GM18951 (cell line): Measurements from ENCODE around the gene PPP2R3B.
"Not testable (repeated sequence)": the region's sequence is repeated elsewhere in the genome, so short reads cannot be mapped to it uniquely, and the experiment has no call there.

Experiments used
- POLR2A ChIP-seq: IDR thresholded peaks from 4 replicates; pipeline ENCODE4 v1.6.1; 2011; ENCODE audit warnings: mild to moderate bottlenecking; ENCODE audit not compliant: insufficient read length, insufficient read depth; ENCODE audit errors: extremely low read depth
- in situ Hi-C: fragments of 300-500 bp; cut with MboI; formaldehyde crosslinking; loops from one replicate; pipeline ENCODE4 v1.12.0; 2022; ENCODE audit warnings: low sequenced_read_pairs, mixed read lengths, inconsistent platforms; ENCODE audit not compliant: unreplicated experiment

PPP2R3B gene

GRCh38 chrX:420496-421223 is 34.0 kb upstream of the PPP2R3B start:
- in situ Hi-C loops = no loop called here
- TF ChIP-seq POLR2A = no peak

DNA sequence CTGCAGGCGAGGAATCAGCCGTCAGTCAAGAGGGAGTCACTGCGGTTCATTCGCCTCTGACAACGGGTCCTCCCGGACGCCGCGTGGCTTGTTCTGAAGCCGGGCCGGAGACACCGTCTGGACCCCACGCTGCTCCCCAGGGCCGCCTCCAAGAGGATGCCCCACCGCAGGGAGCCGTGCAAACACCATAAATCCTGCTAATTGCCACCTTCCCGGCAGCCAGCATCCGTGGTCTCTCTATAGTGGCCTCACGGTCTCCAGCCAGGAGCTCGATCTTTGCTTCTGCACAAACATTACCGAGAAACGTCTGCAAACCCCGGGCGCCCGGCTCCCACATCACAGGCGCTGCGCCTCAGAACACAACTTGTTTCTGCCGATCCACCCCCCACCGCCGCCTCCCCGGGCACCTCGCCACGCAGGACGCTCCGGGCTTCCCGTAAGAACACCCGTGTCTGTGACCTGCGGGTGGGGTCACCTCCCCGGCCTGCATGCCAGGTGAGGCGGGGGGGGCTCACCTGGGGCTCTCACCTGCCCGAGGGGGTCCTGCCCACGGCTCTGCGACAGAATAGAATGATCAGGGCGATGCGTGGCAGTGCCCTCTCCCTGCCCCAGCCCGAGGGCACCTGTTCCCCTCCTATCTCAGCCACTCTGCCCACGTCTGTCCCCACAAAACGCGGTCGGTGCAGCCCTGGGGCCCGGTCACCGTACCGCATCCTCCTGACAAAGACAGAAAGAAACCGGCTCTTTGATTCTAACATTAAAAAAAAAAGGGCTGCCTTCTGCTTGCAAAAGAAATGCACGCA is 32.4 kb upstream of the PPP2R3B start:
- no peak for TF ChIP-seq POLR2A
- in situ Hi-C loops = no loop called here

- in situ Hi-C loops = not testable (repeated sequence)
These were observed 28.8 kb upstream of the PPP2R3B start for GRCh38 chrX:415498-415897.

- no peak for TF ChIP-seq POLR2A
These were observed 26.9 kb upstream of the PPP2R3B start for GRCh38 chrX:413322-414201.

DNA sequence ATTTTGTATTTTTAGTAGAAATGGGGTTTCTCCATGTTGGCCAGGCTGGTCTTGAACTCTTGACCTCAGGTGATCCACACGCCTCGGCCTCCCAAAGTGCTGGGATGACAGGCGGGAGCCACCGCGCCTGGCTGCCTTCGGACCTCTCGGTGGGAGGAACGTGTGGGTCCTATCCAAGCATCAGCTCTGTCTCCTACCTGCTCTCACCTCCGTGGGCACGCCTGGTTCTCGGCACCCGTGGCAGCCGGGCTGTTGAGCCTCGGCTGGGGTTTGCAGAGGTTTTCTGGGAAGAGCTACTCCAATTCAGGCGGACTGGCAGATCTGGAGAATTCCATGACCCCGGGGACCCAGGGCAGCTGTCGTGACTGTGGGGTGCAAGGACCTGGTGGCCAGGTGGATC is 23.6 kb upstream of the PPP2R3B start:
- in situ Hi-C loops = no loop called here
- TF ChIP-seq POLR2A = no peak

More at GRCh38 chrX:413322-414201, 26.9 kb upstream of the PPP2R3B start:
- in situ Hi-C loops = no loop called here

DNA sequence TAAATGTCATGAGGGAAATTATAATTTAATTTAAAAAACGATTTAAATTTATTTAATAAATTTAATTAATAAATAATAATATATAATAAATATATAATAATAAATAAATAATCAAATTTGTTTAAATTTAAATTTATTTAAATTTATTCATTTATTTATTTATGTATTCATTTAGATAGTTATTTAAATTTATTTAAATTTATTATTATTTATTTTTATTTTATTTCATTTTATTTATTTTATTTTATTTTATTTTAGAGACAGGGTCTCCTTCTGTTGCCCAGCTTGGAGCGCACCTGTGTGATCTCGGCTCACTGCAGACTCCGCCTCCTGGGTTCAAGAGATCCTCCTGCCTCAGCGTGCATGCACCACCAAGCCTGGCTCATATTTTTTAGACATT is 18.4 kb upstream of the PPP2R3B start:
- in situ Hi-C loops = no loop called here
- TF ChIP-seq POLR2A = no peak

- no peak for TF ChIP-seq POLR2A
- in situ Hi-C loops = no loop called here
These were observed 17.9 kb upstream of the PPP2R3B start for GRCh38 chrX:404656-405055.

DNA sequence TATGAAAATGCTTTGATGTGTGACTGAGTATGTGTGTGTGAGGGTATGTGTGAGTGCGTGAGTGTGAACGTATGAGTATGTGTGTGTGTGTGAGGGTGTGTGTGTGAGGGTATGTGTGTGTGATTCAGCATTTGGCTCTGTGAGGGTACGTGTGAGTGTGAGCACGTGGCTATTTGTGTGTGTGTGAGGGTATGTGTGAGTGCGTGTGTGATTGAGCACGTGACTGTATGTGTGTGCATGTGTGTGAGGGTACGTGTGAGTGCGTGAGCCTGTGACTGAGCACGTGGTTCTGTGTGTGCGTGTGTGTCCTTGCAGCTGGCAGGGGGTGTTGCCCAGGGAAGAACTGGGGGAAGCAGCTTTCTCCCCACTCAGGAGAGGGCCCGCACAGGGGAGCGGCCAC is 16.1 kb upstream of the PPP2R3B start:
- no peak for TF ChIP-seq POLR2A
- in situ Hi-C loops = no loop called here

- in situ Hi-C loops = no loop called here
These were observed 13.6 kb upstream of the PPP2R3B start for GRCh38 chrX:400258-400657.

DNA sequence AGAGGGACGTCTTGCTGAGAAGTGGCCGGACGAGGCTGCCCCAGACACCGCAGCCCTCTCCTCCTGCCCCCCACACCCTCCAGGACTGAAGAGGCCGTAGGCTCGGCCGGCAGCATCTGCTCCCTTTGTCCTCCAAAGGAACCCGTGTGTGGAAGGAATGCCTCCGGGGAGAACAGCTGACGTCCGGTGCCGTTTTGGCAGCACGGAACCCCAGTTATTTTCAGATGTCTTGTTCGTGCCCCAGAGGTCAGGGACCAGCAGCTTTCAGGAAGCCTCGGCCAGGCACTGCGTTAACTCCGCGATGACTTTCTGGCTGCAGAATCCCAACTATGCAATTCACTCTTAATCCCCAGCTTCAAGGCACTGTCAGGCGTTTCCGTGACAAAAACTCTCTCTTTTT is 10.9 kb upstream of the PPP2R3B start:
- TF ChIP-seq POLR2A = no peak
- in situ Hi-C loops = no loop called here

More at GRCh38 chrX:400258-400657, 13.6 kb upstream of the PPP2R3B start:
- no peak for TF ChIP-seq POLR2A

DNA sequence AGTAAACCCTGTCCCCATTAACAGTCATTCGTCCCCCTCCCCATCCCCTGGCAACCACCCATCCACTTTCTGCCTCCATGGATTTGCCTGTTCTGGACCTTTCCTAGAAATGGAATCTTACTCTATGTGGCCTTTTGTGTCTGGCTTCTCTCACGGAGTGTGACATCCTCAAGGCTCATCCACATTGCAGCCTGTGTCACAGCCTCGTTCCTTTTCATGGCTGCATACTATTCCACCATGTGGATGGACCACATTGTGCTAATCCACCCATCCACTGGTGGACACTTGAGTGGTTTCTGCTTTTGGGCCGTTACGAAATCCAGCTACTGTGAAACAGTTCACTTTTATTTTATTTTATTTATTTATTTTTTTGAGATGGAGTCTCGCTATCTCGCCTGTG is 8.1 kb upstream of the PPP2R3B start:
- in situ Hi-C loops = no loop called here

DNA sequence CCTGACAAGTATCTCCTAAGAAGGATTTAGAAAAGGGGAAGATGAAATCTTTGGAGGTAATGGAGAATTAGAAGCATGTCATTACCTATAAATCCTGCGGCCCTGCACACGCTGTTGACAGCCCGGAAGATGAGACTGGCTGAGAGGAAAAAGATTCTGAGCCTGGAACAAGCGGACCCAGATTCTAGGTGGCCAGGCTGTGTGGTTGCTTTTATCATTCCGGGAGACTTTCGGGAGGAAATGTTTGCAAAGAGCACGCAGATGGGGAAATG is 5.8 kb upstream of the PPP2R3B start:
- in situ Hi-C loops = no loop called here

More for the DNA sequence above, 8.1 kb upstream of the PPP2R3B start:
- no peak for TF ChIP-seq POLR2A

More for the DNA sequence above, 5.8 kb upstream of the PPP2R3B start:
- TF ChIP-seq POLR2A = no peak
